ENCODE measurements around the gene S100A10.

Gene S100A10

GRCh38 chr1:152029929-152030211 lies 36.2 kb upstream of the S100A10 start:
- Histone ChIP-seq H3K27me3 (ENCODE audit: insufficient read depth, poor library complexity, severe bottlenecking) (no peaks in the 10 kb centered on the region), H3K27ac (ENCODE audit: poor library complexity, severe bottlenecking) (peak overlapping the region; percentile 97), H3K4me3 (ENCODE audit: severe bottlenecking) (no peak overlapping the region), H3K9me3 (ENCODE audit: severe bottlenecking) (no peaks in the 10 kb centered on the region), H3K36me3 (ENCODE audit: low read depth) (peaks cover 45% of the 10 kb centered on the region), H3K4me1 (ENCODE audit: insufficient read depth, poor library complexity, severe bottlenecking) (peaks cover 37% of the 10 kb centered on the region)
- no peak for DNase-seq (ENCODE audit: low spot score)
- ATAC-seq (ENCODE audit: low read depth): no peak
- TF ChIP-seq, protein P1, sequence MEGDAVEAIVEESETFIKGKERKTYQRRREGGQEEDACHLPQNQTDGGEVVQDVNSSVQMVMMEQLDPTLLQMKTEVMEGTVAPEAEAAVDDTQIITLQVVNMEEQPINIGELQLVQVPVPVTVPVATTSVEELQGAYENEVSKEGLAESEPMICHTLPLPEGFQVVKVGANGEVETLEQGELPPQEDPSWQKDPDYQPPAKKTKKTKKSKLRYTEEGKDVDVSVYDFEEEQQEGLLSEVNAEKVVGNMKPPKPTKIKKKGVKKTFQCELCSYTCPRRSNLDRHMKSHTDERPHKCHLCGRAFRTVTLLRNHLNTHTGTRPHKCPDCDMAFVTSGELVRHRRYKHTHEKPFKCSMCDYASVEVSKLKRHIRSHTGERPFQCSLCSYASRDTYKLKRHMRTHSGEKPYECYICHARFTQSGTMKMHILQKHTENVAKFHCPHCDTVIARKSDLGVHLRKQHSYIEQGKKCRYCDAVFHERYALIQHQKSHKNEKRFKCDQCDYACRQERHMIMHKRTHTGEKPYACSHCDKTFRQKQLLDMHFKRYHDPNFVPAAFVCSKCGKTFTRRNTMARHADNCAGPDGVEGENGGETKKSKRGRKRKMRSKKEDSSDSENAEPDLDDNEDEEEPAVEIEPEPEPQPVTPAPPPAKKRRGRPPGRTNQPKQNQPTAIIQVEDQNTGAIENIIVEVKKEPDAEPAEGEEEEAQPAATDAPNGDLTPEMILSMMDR (IDR thresholded peaks at IDR 0.05; ENCODE audit: poor library complexity, severe bottlenecking): no peak

- TF ChIP-seq, protein P1 (IDR thresholded peaks at IDR 0.05; ENCODE audit: poor library complexity, severe bottlenecking): no peak
- DNase-seq (ENCODE audit: low spot score) (no peak), ATAC-seq (ENCODE audit: low read depth) (peak; percentile 13; the same call in 2 of the 3 replicates)
- Histone ChIP-seq H3K27me3 (ENCODE audit: insufficient read depth, poor library complexity, severe bottlenecking) (no peaks in the 10 kb centered on the region), H3K36me3 (ENCODE audit: low read depth) (peaks cover 40% of the 10 kb centered on the region), H3K9me3 (ENCODE audit: severe bottlenecking) (no peaks in the 10 kb centered on the region), H3K4me1 (ENCODE audit: insufficient read depth, poor library complexity, severe bottlenecking) (peaks cover 42% of the 10 kb centered on the region), H3K27ac (ENCODE audit: poor library complexity, severe bottlenecking) (peak overlapping the region; percentile 97), H3K4me3 (ENCODE audit: severe bottlenecking) (no peak overlapping the region)
Observed at GRCh38 chr1:152029144-152029928, 35.7 kb upstream of the S100A10 start.

- DNase-seq (ENCODE audit: low spot score) (no peak), ATAC-seq (ENCODE audit: low read depth) (no peak)
- Histone ChIP-seq H3K27ac (ENCODE audit: poor library complexity, severe bottlenecking) (peak overlapping the region; percentile 97), H3K4me1 (ENCODE audit: insufficient read depth, poor library complexity, severe bottlenecking) (peaks cover 51% of the 10 kb centered on the region), H3K4me3 (ENCODE audit: severe bottlenecking) (no peak overlapping the region), H3K36me3 (ENCODE audit: low read depth) (peaks cover 16% of the 10 kb centered on the region), H3K27me3 (ENCODE audit: insufficient read depth, poor library complexity, severe bottlenecking) (no peaks in the 10 kb centered on the region), H3K9me3 (ENCODE audit: severe bottlenecking) (no peaks in the 10 kb centered on the region)
- TF ChIP-seq, protein P1 (IDR thresholded peaks at IDR 0.05; ENCODE audit: poor library complexity, severe bottlenecking): no peak
Observed at GRCh38 chr1:152026895-152027294, 33.2 kb upstream of the S100A10 start.

DNA sequence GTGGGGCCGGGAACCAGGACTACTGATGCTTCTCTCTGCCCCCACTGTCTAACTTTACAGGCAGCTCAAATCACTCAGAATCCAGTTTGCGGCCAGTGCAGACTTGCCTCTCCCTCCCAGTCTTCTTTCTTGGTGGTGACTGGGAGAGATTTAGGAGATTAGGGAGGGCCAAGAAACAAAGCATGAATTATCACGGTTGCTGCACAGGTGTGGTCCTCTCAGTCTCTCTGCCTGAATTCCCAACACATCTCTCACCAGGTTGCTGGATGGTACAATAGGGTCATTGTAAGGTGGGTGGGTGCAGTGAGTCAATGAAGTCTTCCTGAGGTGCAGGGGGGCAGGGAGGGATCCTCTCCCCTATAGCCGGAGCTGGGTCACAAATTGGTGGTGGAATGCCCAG lies 30.6 kb upstream of the S100A10 start:
- no peak overlapping the region for H3K4me3 ChIP-seq (ENCODE audit: severe bottlenecking)
- TF ChIP-seq, protein P1 (IDR thresholded peaks at IDR 0.05; ENCODE audit: poor library complexity, severe bottlenecking): no peak
- ATAC-seq (ENCODE audit: low read depth) (peak; percentile 95), DNase-seq (ENCODE audit: low spot score) (peak; percentile 89)
- H3K27me3 ChIP-seq (ENCODE audit: insufficient read depth, poor library complexity, severe bottlenecking): no peaks in the 10 kb centered on the region
- H3K4me1 ChIP-seq (ENCODE audit: insufficient read depth, poor library complexity, severe bottlenecking): peaks cover 42% of the 10 kb centered on the region
- peak overlapping the region; percentile 97 for H3K27ac ChIP-seq (ENCODE audit: poor library complexity, severe bottlenecking)
- H3K36me3 ChIP-seq (ENCODE audit: low read depth): no peaks in the 10 kb centered on the region
- H3K9me3 ChIP-seq (ENCODE audit: severe bottlenecking): no peaks in the 10 kb centered on the region

DNA sequence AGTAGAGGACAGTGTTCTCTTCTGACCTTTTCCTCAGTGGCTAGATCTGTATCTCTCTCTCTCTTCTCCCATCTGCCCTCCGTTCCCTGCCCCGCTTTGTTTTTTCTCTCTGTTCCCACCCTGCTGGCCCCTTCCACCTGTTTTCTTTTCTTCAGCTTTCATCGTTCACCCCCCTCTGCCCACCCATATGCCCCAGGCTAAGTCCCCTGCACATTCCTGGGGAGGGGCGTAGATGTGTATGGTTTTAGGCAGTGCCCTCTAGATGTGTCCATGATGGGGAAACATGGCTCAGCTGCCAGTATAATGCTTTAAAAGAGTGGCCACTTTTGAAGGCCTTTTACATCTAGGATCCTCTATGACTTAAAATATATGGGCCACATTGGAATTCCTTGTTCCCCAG lies 29.6 kb upstream of the S100A10 start:
- Histone ChIP-seq H3K27ac (ENCODE audit: poor library complexity, severe bottlenecking) (peak overlapping the region; percentile 97), H3K4me1 (ENCODE audit: insufficient read depth, poor library complexity, severe bottlenecking) (peaks cover 36% of the 10 kb centered on the region), H3K4me3 (ENCODE audit: severe bottlenecking) (no peak overlapping the region), H3K27me3 (ENCODE audit: insufficient read depth, poor library complexity, severe bottlenecking) (no peaks in the 10 kb centered on the region), H3K9me3 (ENCODE audit: severe bottlenecking) (no peaks in the 10 kb centered on the region), H3K36me3 (ENCODE audit: low read depth) (no peaks in the 10 kb centered on the region)
- no peak for DNase-seq (ENCODE audit: low spot score)
- TF ChIP-seq, protein P1 (IDR thresholded peaks at IDR 0.05; ENCODE audit: poor library complexity, severe bottlenecking): no peak
- no peak for ATAC-seq (ENCODE audit: low read depth)

Data from RWPE2 (cell line).